WTC11 (cell line): Measurements from ENCODE around the gene CCNT1. TPM values are rescaled to one million over a fixed set of nuclear protein-coding genes. Genes with fewer than 3 reads are reported as not detected.
"Not testable (repeated sequence)": the region's sequence is repeated elsewhere in the genome, so short reads cannot be mapped to it uniquely, and the experiment has no call there.

Experiments used
- ATAC-seq: fragments of 200-7000 bp; cut with Tn5 transposase; 2 replicates; pipeline ENCODE4 v1.10.0; 2021; ENCODE audit warnings: mild to moderate bottlenecking, moderate library complexity
- CTCF ChIA-PET: fragments of 300-600 bp; sonication (Branson Sonifier 250); formaldehyde crosslinking; loops from one replicate; lab custom pipeline; 2021; ENCODE audit warnings: antibody characterized with exemption; lab: Charles Lee
- POLR2A ChIA-PET: fragments of 350-600 bp; sonication (Branson Sonifier 250); formaldehyde crosslinking; loops from one replicate; lab custom pipeline; 2021; ENCODE audit warnings: antibody characterized with exemption; lab: Charles Lee
- DNase-seq: peaks from one replicate; pipeline ENCODE4 v3.0.0; 2021; ENCODE audit warnings: low spot score
- H3K27ac Mint-ChIP-seq: 2 replicates; pipeline ENCODE4 v1.8.0; 2021; ENCODE audit warnings: mixed read lengths
- H3K27me3 Mint-ChIP-seq: 2 replicates; pipeline ENCODE4 v1.8.0; 2021; ENCODE audit warnings: low read depth, mild to moderate bottlenecking, moderate library complexity, mixed read lengths
- H3K36me3 Mint-ChIP-seq: 2 replicates; pipeline ENCODE4 v1.8.0; 2021; ENCODE audit warnings: mixed read lengths
- H3K4me1 Mint-ChIP-seq: 2 replicates; pipeline ENCODE4 v1.8.0; 2022; ENCODE audit warnings: mixed read lengths
- H3K4me3 Mint-ChIP-seq: 2 replicates; pipeline ENCODE4 v1.8.0; 2021; ENCODE audit warnings: mild to moderate bottlenecking, moderate library complexity, mixed read lengths
- H3K9me3 Mint-ChIP-seq: 2 replicates; pipeline ENCODE4 v1.8.0; 2021; ENCODE audit warnings: mixed read lengths
- ATF1 ChIP-seq: sonication (generic); formaldehyde crosslinking; IDR thresholded peaks from 2 replicates; pipeline ENCODE4 v1.8.1; 2023; ENCODE audit warnings: mild to moderate bottlenecking, moderate library complexity, missing genetic modification reagents
- CREM ChIP-seq: sonication (generic); formaldehyde crosslinking; IDR thresholded peaks from 2 replicates; pipeline ENCODE4 v1.8.1; 2022; ENCODE audit warnings: mild to moderate bottlenecking, missing genetic modification reagents, moderate library complexity
- ELF4 ChIP-seq: sonication (generic); formaldehyde crosslinking; IDR thresholded peaks from 2 replicates; pipeline ENCODE4 v1.8.1; 2022; ENCODE audit warnings: low read depth, mild to moderate bottlenecking, moderate library complexity, missing genetic modification reagents
- ETV6 ChIP-seq: sonication (generic); formaldehyde crosslinking; IDR thresholded peaks from 2 replicates; pipeline ENCODE4 v1.8.1; 2022; ENCODE audit warnings: mild to moderate bottlenecking, missing genetic modification reagents
- FOXK1 ChIP-seq: sonication (generic); formaldehyde crosslinking; IDR thresholded peaks from 2 replicates; pipeline ENCODE4 v1.8.0; 2022; ENCODE audit warnings: mild to moderate bottlenecking, moderate library complexity, missing genetic modification reagents
- GTF2I ChIP-seq: fragments of 250-450 bp; sonication (Bioruptor Pico); conservative IDR thresholded peaks from 2 replicates; pipeline ENCODE4 v1.4.0; 2021; ENCODE audit warnings: mild to moderate bottlenecking
- HMGA2 ChIP-seq: fragments of 250-450 bp; sonication (Bioruptor Pico); IDR thresholded peaks from 2 replicates; pipeline ENCODE4 v1.4.0; 2021; ENCODE audit warnings: mild to moderate bottlenecking, moderate library complexity
- JUN ChIP-seq: sonication (generic); formaldehyde crosslinking; IDR thresholded peaks from 2 replicates; pipeline ENCODE4 v1.8.0; 2023; ENCODE audit warnings: mild to moderate bottlenecking, missing genetic modification reagents
- MAX ChIP-seq: sonication (generic); formaldehyde crosslinking; IDR thresholded peaks from 2 replicates; pipeline ENCODE4 v1.8.0; 2022; ENCODE audit warnings: mild to moderate bottlenecking, missing genetic modification reagents
- MYBL2 ChIP-seq: sonication (generic); formaldehyde crosslinking; IDR thresholded peaks from 2 replicates; pipeline ENCODE4 v1.8.1; 2023; ENCODE audit warnings: mild to moderate bottlenecking, moderate library complexity, missing genetic modification reagents
- OVOL2 ChIP-seq: fragments of 250-450 bp; sonication (Bioruptor Pico); IDR thresholded peaks from 2 replicates; pipeline ENCODE4 v1.9.0; 2021; ENCODE audit warnings: mild to moderate bottlenecking, borderline replicate concordance
- RORB ChIP-seq: fragments of 250-450 bp; sonication (Bioruptor Pico); IDR thresholded peaks from 2 replicates; pipeline ENCODE4 v1.9.0; 2021; ENCODE audit warnings: mild to moderate bottlenecking
- SMAD3 ChIP-seq: sonication (generic); formaldehyde crosslinking; IDR thresholded peaks from 2 replicates; pipeline ENCODE4 v1.8.0; 2022; ENCODE audit warnings: missing genetic modification reagents, mild to moderate bottlenecking, borderline replicate concordance
- STAT6 ChIP-seq: sonication (generic); formaldehyde crosslinking; conservative IDR thresholded peaks from 2 replicates; pipeline ENCODE4 v1.8.1; 2023; ENCODE audit warnings: mild to moderate bottlenecking, low read depth, missing genetic modification reagents, moderate library complexity
- TEAD4 ChIP-seq: sonication (generic); formaldehyde crosslinking; IDR thresholded peaks from 2 replicates; pipeline ENCODE4 v1.8.0; 2022; ENCODE audit warnings: mild to moderate bottlenecking, missing genetic modification reagents
- USF1 ChIP-seq: sonication (generic); formaldehyde crosslinking; IDR thresholded peaks from 2 replicates; pipeline ENCODE4 v1.8.0; 2022; ENCODE audit warnings: mild to moderate bottlenecking, missing genetic modification reagents
- ZNF219 ChIP-seq: sonication (generic); formaldehyde crosslinking; IDR thresholded peaks from 2 replicates; pipeline ENCODE4 v1.8.0; 2023; ENCODE audit warnings: missing genetic modification reagents, mild to moderate bottlenecking, borderline replicate concordance
- ZNF423 ChIP-seq: fragments of 250-450 bp; sonication (Bioruptor Pico); IDR thresholded peaks from 2 replicates; pipeline ENCODE4 v2.1.2; 2022; ENCODE audit warnings: mild to moderate bottlenecking, moderate library complexity
- total RNA-seq: library from RNA; stranded (reverse); gene quantifications from 3 replicates; pipeline ENCODE4 v1.2.3, GENCODE V29; 2021
- TF ChIP-seq, protein P1 (sequence below): fragments of 250-450 bp; sonication (Bioruptor Pico); conservative IDR thresholded peaks from 2 replicates; pipeline ENCODE4 v1.9.0; 2021; ENCODE audit warnings: mild to moderate bottlenecking
- TF ChIP-seq, protein P2 (sequence below): sonication (generic); formaldehyde crosslinking; IDR thresholded peaks from 2 replicates; pipeline ENCODE4 v1.8.1; 2022; ENCODE audit warnings: low read depth, missing genetic modification reagents, borderline replicate concordance

The CCNT1 gene
- total RNA-seq, 1 experiment from 2014 or later = 42.0 TPM

DNA sequence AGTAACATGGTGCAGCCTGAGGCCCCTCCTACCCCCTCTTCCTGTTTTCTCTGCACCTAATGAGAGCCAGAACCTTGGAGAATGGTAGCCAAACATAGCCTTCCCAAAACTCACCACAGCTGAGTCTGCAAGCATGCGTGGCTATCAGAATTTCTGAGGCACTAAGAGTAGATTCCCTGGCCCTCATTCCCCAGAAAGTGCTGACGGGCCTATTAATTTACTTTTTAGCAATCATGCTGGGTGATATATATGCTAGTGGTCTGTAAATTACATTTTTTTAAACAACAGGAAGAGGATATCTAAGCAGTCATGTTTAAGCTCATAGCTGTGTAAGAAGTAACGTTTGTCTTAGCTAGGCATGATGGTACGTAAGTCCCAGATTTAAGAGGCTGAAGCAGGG, 64.8 kb downstream of the CCNT1 start:
- Mint-ChIP-seq H3K27me3 (no peaks in the 10 kb centered on the region), H3K27ac (peak overlapping the region; percentile 72; the same call in 1 of the 2 replicates), H3K4me3 (no peak overlapping the region), H3K9me3 (no peaks in the 10 kb centered on the region), H3K36me3 (peaks cover 40% of the 10 kb centered on the region), H3K4me1 (no peaks in the 10 kb centered on the region)
- ATAC-seq = no peak; the same call in 1 of the 2 replicates
- POLR2A ChIA-PET = no interaction called here
- no peak for DNase-seq
- CTCF ChIA-PET = no interaction called here
- TF ChIP-seq RORB (CRISPR knock-in tag) (no peak), HMGA2 (no peak), MYBL2 (CRISPR knock-in tag) (no peak), USF1 (CRISPR knock-in tag) (no peak), ZNF423 (no peak), ZNF219 (CRISPR knock-in tag) (no peak), SMAD3 (CRISPR knock-in tag) (no peak), TEAD4 (no peak), JUN (no peak), STAT6 (CRISPR knock-in tag) (no peak), ETV6 (no peak), ATF1 (no peak), CREM (CRISPR knock-in tag) (no peak), MAX (CRISPR knock-in tag) (no peak), GTF2I (CRISPR knock-in tag) (no peak), FOXK1 (no peak), OVOL2 (no peak), ELF4 (CRISPR knock-in tag) (no peak)
- TF ChIP-seq, protein P1, sequence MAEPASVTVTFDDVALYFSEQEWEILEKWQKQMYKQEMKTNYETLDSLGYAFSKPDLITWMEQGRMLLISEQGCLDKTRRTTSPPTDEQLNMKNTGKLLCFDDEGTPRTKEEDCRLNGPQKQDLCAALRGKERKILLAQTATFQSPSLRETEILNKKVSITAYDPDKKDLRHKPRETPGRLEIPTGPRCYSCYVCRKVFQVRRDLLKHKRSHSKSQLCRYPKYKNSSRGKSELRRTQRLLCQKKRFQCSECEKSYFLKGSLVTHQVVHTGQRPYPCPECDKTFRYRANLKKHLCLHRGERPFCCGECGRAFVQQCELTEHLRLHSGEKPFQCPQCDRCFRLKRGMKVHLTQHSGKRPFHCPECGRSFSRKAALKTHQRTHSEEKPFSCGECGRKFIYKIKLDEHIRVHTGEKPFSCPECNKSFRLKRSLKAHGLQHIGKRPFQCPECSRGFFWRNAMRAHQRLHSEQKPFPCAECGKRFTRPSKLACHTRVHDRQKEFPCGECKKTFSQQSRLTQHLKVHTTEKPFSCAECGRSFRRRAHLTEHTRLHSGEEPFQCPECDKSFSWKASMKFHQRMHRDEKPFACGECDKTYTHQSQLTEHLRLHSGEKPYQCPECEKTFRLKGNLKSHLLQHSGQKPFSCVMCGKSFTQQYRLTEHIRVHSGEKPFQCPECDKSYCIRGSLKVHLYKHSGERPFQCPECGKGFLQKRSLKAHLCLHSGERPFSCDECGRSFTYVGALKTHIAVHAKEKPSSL (CRISPR knock-in tag) = no peak
- TF ChIP-seq, protein P2, sequence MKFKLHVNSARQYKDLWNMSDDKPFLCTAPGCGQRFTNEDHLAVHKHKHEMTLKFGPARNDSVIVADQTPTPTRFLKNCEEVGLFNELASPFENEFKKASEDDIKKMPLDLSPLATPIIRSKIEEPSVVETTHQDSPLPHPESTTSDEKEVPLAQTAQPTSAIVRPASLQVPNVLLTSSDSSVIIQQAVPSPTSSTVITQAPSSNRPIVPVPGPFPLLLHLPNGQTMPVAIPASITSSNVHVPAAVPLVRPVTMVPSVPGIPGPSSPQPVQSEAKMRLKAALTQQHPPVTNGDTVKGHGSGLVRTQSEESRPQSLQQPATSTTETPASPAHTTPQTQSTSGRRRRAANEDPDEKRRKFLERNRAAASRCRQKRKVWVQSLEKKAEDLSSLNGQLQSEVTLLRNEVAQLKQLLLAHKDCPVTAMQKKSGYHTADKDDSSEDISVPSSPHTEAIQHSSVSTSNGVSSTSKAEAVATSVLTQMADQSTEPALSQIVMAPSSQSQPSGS (CRISPR knock-in tag) = no peak

GRCh38 chr12:48645354-48645753, 71.2 kb downstream of the CCNT1 start:
- peaks cover 53% of the 10 kb centered on the region for H3K36me3 Mint-ChIP-seq
- peaks cover 15% of the 10 kb centered on the region for H3K27me3 Mint-ChIP-seq
- ATAC-seq, DNase-seq, H3K4me3 Mint-ChIP-seq, H3K27ac Mint-ChIP-seq, H3K4me1 Mint-ChIP-seq, CTCF ChIA-PET: not testable (repeated sequence)
- POLR2A ChIA-PET = interaction anchor here (0.7 kb wide), 1 partner anchor 58 kb away, joined by 3 read pairs; no protein-coding TSS in a partner anchor
- H3K9me3 Mint-ChIP-seq = peaks cover 33% of the 10 kb centered on the region
